Measurements from ENCODE around the gene SRPX.

SRPX gene

GRCh38 chrX:38189431-38190250, 31.0 kb downstream of the SRPX start:
- no peak overlapping the region for H3K4me3 ChIP-seq (ENCODE audit: low read depth, low read length)
- DNase-seq (ENCODE audit: low read depth, low spot score) = no peak
- TF ChIP-seq, protein P1, sequence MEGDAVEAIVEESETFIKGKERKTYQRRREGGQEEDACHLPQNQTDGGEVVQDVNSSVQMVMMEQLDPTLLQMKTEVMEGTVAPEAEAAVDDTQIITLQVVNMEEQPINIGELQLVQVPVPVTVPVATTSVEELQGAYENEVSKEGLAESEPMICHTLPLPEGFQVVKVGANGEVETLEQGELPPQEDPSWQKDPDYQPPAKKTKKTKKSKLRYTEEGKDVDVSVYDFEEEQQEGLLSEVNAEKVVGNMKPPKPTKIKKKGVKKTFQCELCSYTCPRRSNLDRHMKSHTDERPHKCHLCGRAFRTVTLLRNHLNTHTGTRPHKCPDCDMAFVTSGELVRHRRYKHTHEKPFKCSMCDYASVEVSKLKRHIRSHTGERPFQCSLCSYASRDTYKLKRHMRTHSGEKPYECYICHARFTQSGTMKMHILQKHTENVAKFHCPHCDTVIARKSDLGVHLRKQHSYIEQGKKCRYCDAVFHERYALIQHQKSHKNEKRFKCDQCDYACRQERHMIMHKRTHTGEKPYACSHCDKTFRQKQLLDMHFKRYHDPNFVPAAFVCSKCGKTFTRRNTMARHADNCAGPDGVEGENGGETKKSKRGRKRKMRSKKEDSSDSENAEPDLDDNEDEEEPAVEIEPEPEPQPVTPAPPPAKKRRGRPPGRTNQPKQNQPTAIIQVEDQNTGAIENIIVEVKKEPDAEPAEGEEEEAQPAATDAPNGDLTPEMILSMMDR (IDR thresholded peaks at IDR 0.05; ENCODE audit: insufficient read depth, low read length, missing control alignments) = no peak
- CTCF ChIA-PET = interaction anchor here (0.6 to 4.6 kb wide), 8 partner anchors 14 to 139 kb away, joined by 3 to 35 read pairs (median 4); partner anchors contain the start of gene RPGR
- POLR2A ChIA-PET = no interaction called here

DNA sequence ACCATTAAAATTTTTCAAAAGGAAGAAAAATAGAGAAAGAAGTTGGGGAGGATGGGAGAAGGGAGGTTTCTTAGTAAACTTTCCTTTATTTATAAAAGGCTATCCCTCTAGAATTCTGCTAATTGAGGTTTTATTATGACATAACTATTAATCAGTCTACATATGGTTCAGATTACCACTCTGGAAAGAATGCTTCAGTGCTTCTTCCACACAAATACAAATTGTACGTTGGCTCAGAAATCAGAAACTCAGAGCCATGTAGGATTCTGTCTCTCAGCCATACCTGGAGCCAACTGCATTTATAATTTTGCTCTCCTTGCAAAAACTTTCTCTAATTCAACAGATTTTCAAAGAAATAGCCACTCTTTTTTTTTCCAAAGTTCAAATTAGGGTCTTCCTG, 37.1 kb downstream of the SRPX start:
- POLR2A ChIA-PET = no interaction called here
- H3K4me3 ChIP-seq (ENCODE audit: low read depth, low read length) = no peak overlapping the region
- DNase-seq (ENCODE audit: low read depth, low spot score) = no peak
- CTCF ChIA-PET = interaction anchor here (1.5 to 7.6 kb wide), 3 partner anchors 8 to 17 kb away, joined by 7 to 29 read pairs (median 9); no protein-coding TSS in a partner anchor
- TF ChIP-seq, protein P1 (IDR thresholded peaks at IDR 0.05; ENCODE audit: insufficient read depth, low read length, missing control alignments) = no peak

- ChIA-PET POLR2A (no interaction called here), CTCF (interaction anchor here (7.6 kb wide), 1 partner anchor 14 kb away, joined by 29 read pairs; no protein-coding TSS in a partner anchor)
- TF ChIP-seq, protein P1 (IDR thresholded peaks at IDR 0.05; ENCODE audit: insufficient read depth, low read length, missing control alignments) = no peak
Measured at GRCh38 chrX:38181357-38181756, 39.3 kb downstream of the SRPX start.

DNA sequence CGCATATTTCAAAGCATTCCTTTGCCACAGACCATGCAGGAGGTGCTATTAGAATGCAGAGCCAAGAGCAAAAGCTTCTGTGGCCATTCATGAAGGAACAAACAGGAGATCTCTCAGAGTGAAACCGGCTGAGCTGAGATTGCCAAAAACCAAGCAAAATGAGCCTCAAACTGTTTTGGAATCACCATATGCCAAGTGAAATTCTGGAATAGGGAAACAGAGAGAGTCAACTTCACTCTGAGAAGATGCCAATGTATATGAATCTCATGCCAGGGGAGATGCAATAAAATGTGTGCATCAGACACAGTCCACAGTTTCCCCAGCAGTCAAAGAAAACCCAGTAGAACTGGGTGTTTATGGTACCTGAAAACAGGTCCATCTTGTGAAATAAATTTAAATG, 42.3 kb downstream of the SRPX start:
- ChIA-PET CTCF (interaction anchor here (1.5 to 7.6 kb wide), 2 partner anchors 12 to 105 kb away, joined by 3 to 29 read pairs; no protein-coding TSS in a partner anchor), POLR2A (no interaction called here)
- H3K4me3 ChIP-seq (ENCODE audit: low read depth, low read length) = no peak overlapping the region
- TF ChIP-seq, protein P1 (IDR thresholded peaks at IDR 0.05; ENCODE audit: insufficient read depth, low read length, missing control alignments) = no peak
- no peak for DNase-seq (ENCODE audit: low read depth, low spot score)

More at GRCh38 chrX:38181357-38181756, 39.3 kb downstream of the SRPX start:
- H3K4me3 ChIP-seq (ENCODE audit: low read depth, low read length) = no peak overlapping the region
- no peak for DNase-seq (ENCODE audit: low read depth, low spot score)

- CTCF ChIA-PET = interaction anchor here (0.9 to 2.6 kb wide), 11 partner anchors 9 to 431 kb away, joined by 3 to 20 read pairs (median 5); no protein-coding TSS in a partner anchor
- POLR2A ChIA-PET = no interaction called here
- no peak overlapping the region for H3K4me3 ChIP-seq (ENCODE audit: low read depth, low read length)
- TF ChIP-seq, protein P1 (IDR thresholded peaks at IDR 0.05; ENCODE audit: insufficient read depth, low read length, missing control alignments) = peak; percentile 49
- no peak for DNase-seq (ENCODE audit: low read depth, low spot score)
Measured at GRCh38 chrX:38175139-38175538, 45.5 kb downstream of the SRPX start.

GRCh38 chrX:38172596-38172995, 48.1 kb downstream of the SRPX start:
- ChIA-PET POLR2A (no interaction called here), CTCF (interaction anchor here (0.7 to 1.4 kb wide), 2 partner anchors 131 to 242 kb away, joined by 3 read pairs; no protein-coding TSS in a partner anchor)
- TF ChIP-seq, protein P1 (IDR thresholded peaks at IDR 0.05; ENCODE audit: insufficient read depth, low read length, missing control alignments) = no peak
- H3K4me3 ChIP-seq (ENCODE audit: low read depth, low read length) = no peak overlapping the region
- DNase-seq (ENCODE audit: low read depth, low spot score) = no peak
